Hepatocyte (in vitro differentiated cells): ENCODE data around the gene HLA-DQB1. TPM values are rescaled to one million over a fixed set of nuclear protein-coding genes. Genes with fewer than 3 reads are reported as not detected.
"Not testable (repeated sequence)": the region's sequence is repeated elsewhere in the genome, so short reads cannot be mapped to it uniquely, and the experiment has no call there.

Experiments
- DNase-seq: peaks from one replicate; pipeline ENCODE4 v3.0.0-alpha.2; 2016; ENCODE audit warnings: low spot score
- H2AFZ ChIP-seq: fragments of 200-600 bp; sonication (generic); 2 replicates; pipeline ENCODE4 v1.6.0; 2016; ENCODE audit warnings: antibody characterized with exemption, mild to moderate bottlenecking
- H3K27ac ChIP-seq: fragments of 200-600 bp; sonication (generic); 2 replicates; pipeline ENCODE4 v1.5.1; 2016; ENCODE audit warnings: mild to moderate bottlenecking
- H3K27me3 ChIP-seq: fragments of 200-600 bp; sonication (generic); 2 replicates; pipeline ENCODE4 v1.6.1; 2016
- H3K36me3 ChIP-seq: fragments of 200-600 bp; sonication (generic); replicated peaks from 2 replicates; pipeline ENCODE4 v1.5.1; 2016; ENCODE audit warnings: low read depth; ENCODE audit not compliant: insufficient read depth
- H3K4me1 ChIP-seq: fragments of 200-600 bp; sonication (generic); 2 replicates; pipeline ENCODE4 v1.5.1; 2016; ENCODE audit warnings: mild to moderate bottlenecking, moderate library complexity; ENCODE audit not compliant: insufficient read depth
- H3K4me2 ChIP-seq: fragments of 200-600 bp; sonication (generic); 2 replicates; pipeline ENCODE4 v1.6.0; 2016
- H3K4me3 ChIP-seq: fragments of 200-600 bp; sonication (generic); 2 replicates; pipeline ENCODE4 v1.5.1; 2016; ENCODE audit warnings: mild to moderate bottlenecking
- H3K79me2 ChIP-seq: fragments of 200-600 bp; sonication (generic); 2 replicates; pipeline ENCODE4 v1.6.0; 2017; ENCODE audit warnings: mild to moderate bottlenecking
- H3K9me2 ChIP-seq: fragments of 200-600 bp; sonication (generic); replicated peaks from 2 replicates; pipeline ENCODE4 v1.6.0; 2017; ENCODE audit warnings: mild to moderate bottlenecking; ENCODE audit not compliant: insufficient read depth
- H3K9me3 ChIP-seq: fragments of 200-600 bp; sonication (generic); 2 replicates; pipeline ENCODE4 v1.5.1; 2016; ENCODE audit warnings: low read depth, mild to moderate bottlenecking
- H4K20me1 ChIP-seq: fragments of 200-600 bp; sonication (generic); 2 replicates; pipeline ENCODE4 v1.6.0; 2016; ENCODE audit warnings: mild to moderate bottlenecking; ENCODE audit not compliant: insufficient read depth, poor library complexity, severe bottlenecking
- EZH2 ChIP-seq: fragments of 200-600 bp; sonication (generic); IDR thresholded peaks from 2 replicates; pipeline ENCODE4 v1.6.1; 2016; ENCODE audit warnings: antibody characterized with exemption, mild to moderate bottlenecking, borderline replicate concordance
- EZH2phosphoT487 ChIP-seq: fragments of 200-600 bp; sonication (generic); IDR thresholded peaks from one replicate; pipeline ENCODE4 v1.6.1; 2018; ENCODE audit warnings: antibody characterized with exemption, mild to moderate bottlenecking, low read depth, moderate library complexity; ENCODE audit not compliant: unreplicated experiment, severe bottlenecking
- WGBS: methylation state at CpG from one replicate; pipeline ENCODE4 v1.1.6; 2016; ENCODE audit warnings: low lambda C conversion rate; ENCODE audit errors: missing lambda C conversion rate; 5-methylcytosine and 5-hydroxymethylcytosine counted together
- polyA plus RNA-seq: library from polyadenylated mRNA; unstranded; fragments of >200 nt; fragmentation: Nextera tagmentation; extraction: Ambion mirVana; gene quantifications from 2 replicates; pipeline ENCODE4 v1.2.1, GENCODE V29; 2016
- total RNA-seq: library from RNA; depleted of rRNA; stranded (reverse); fragments of >200 nt; gene quantifications from 2 replicates; pipeline ENCODE4 v1.2.3, GENCODE V29; 2014
- TF ChIP-seq, protein P1 (sequence below): fragments of 200-600 bp; sonication (generic); IDR thresholded peaks from 2 replicates; pipeline ENCODE4 v1.5.1; 2016; ENCODE audit warnings: antibody characterized with exemption, mild to moderate bottlenecking; ENCODE audit not compliant: poor library complexity

Gene HLA-DQB1
- total and polyA plus RNA-seq, 2 experiments from 2014 or later, result 12.0 to 15.2 TPM

DNA sequence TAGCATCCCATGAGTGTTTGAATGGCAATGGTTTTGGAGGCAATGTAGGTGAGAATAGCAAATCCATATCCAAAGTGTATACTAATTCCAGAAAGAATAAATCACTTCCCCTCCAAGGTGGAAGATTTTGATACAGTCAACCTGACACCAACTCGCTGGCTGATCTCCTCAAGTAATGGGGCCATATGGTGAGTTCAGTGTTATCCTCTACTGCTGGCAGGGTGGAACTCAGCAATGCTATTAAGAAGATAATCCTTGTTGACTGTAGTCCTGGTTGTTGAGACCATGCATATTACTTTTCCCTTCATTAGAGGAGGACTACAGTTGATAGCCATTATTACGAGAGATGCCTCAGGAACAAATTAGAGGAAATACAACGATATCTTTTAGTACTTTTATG lies 17.8 kb upstream of the HLA-DQB1 start:
- Histone ChIP-seq H3K9me3 (no peaks in the 10 kb centered on the region), H3K4me3 (no peak overlapping the region), H4K20me1 (no peaks in the 10 kb centered on the region), H3K9me2 (no peaks in the 10 kb centered on the region), H3K27me3 (no peaks in the 10 kb centered on the region), H3K36me3 (no peaks in the 10 kb centered on the region), H2AFZ (no peak overlapping the region), H3K4me2 (no peak overlapping the region), H3K27ac (no peak overlapping the region), H3K4me1 (no peaks in the 10 kb centered on the region), H3K79me2 (no peaks in the 10 kb centered on the region)
- 65% methylated on average over 3 of the region's 3 CpGs for WGBS
- no peak for TF ChIP-seq EZH2
- TF ChIP-seq, protein P1, sequence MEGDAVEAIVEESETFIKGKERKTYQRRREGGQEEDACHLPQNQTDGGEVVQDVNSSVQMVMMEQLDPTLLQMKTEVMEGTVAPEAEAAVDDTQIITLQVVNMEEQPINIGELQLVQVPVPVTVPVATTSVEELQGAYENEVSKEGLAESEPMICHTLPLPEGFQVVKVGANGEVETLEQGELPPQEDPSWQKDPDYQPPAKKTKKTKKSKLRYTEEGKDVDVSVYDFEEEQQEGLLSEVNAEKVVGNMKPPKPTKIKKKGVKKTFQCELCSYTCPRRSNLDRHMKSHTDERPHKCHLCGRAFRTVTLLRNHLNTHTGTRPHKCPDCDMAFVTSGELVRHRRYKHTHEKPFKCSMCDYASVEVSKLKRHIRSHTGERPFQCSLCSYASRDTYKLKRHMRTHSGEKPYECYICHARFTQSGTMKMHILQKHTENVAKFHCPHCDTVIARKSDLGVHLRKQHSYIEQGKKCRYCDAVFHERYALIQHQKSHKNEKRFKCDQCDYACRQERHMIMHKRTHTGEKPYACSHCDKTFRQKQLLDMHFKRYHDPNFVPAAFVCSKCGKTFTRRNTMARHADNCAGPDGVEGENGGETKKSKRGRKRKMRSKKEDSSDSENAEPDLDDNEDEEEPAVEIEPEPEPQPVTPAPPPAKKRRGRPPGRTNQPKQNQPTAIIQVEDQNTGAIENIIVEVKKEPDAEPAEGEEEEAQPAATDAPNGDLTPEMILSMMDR, result no peak
- no peak for TF ChIP-seq EZH2phosphoT487
- no peak for DNase-seq

DNA sequence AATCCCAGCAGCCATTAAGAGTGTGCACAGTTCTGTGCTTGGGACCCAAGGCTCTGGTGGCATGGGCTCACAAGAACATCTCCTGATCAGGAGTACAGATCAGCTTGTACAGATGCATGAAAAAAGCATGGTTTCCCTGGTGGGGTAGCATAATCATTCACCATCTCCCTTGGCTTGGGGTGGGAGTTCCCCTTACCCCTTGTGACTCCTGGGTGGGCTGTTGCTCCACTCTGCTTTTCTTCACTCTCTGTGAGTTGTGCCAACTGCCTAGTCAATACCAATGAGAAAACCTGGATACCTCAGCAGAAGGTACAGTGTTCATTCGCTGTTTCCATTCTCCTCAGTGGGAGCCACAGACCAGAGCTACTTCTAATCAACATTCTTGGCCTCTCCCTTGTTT lies 13.6 kb upstream of the HLA-DQB1 start:
- H3K4me3 ChIP-seq, result no peak overlapping the region
- no peaks in the 10 kb centered on the region for H3K36me3 ChIP-seq
- no peak overlapping the region for H3K4me2 ChIP-seq
- H3K4me1 ChIP-seq, result no peaks in the 10 kb centered on the region
- TF ChIP-seq, protein P1, result no peak
- H3K9me2 ChIP-seq, result no peaks in the 10 kb centered on the region
- H2AFZ ChIP-seq, result no peak overlapping the region
- no peaks in the 10 kb centered on the region for H3K79me2 ChIP-seq
- H3K9me3 ChIP-seq, result no peaks in the 10 kb centered on the region
- WGBS, result 41% methylated on average over 1 of the region's 1 CpG
- DNase-seq, result no peak
- H3K27me3 ChIP-seq, result no peaks in the 10 kb centered on the region
- H4K20me1 ChIP-seq, result no peaks in the 10 kb centered on the region
- H3K27ac ChIP-seq, result no peak overlapping the region

DNA sequence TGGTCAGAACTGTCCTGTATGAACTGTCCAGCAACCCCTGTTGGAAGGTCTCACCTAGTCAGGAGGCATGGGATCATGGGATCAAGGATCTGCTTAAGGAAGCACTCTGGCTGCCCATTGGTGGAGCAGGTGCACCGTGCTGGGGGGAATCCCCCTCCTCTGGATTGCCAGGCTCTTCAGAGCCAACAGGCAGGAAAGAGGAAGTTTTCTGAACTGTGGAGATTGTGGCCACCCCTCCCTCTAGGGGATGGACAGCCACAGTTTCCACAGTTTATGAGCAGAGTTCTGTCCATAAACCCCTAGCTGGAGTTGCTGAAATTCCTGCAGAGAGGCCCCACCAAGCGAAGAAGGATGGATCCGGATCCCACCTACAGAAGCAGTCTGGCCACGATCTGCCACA lies 13.0 kb upstream of the HLA-DQB1 start:
- WGBS, result 89% methylated on average over 4 of the region's 4 CpGs
- Histone ChIP-seq H4K20me1 (no peaks in the 10 kb centered on the region), H3K27me3 (no peaks in the 10 kb centered on the region)

DNA sequence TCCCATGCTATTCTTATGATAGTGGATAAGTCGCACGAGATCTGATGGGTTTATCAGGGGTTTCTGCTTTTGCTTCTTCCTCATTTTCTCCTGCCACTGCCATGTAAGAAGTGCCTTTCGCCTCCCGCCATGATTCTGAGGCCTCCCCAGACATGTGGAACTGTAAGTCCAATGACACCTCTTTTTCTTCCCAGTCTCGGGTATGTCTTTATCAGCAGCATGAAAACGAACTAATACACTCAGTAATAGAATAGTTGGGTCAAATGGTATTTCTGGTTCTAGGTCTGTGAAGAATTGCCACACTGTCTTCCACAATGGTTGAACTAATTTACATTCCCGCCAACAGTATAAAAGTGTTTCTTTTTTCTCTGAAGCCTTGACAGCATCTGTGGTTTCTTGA lies 7.7 kb upstream of the HLA-DQB1 start:
- 79% methylated on average over 7 of the region's 7 CpGs for WGBS
- not testable (repeated sequence) for H2AFZ ChIP-seq, H4K20me1 ChIP-seq, H3K4me1 ChIP-seq, H3K4me3 ChIP-seq, H3K9me2 ChIP-seq, H3K4me2 ChIP-seq, H3K9me3 ChIP-seq, H3K27me3 ChIP-seq, H3K27ac ChIP-seq, DNase-seq, H3K79me2 ChIP-seq, H3K36me3 ChIP-seq

More for the DNA sequence above, 13.0 kb upstream of the HLA-DQB1 start:
- Histone ChIP-seq H3K4me1 (no peaks in the 10 kb centered on the region), H3K9me3 (no peaks in the 10 kb centered on the region), H3K27ac (no peak overlapping the region), H3K79me2 (no peaks in the 10 kb centered on the region), H3K36me3 (no peaks in the 10 kb centered on the region), H3K9me2 (no peaks in the 10 kb centered on the region), H3K4me3 (no peak overlapping the region), H3K4me2 (no peak overlapping the region), H2AFZ (no peak overlapping the region)
- no peak for DNase-seq
- TF ChIP-seq EZH2phosphoT487 (no peak), EZH2 (no peak)
- TF ChIP-seq, protein P1, result no peak

DNA sequence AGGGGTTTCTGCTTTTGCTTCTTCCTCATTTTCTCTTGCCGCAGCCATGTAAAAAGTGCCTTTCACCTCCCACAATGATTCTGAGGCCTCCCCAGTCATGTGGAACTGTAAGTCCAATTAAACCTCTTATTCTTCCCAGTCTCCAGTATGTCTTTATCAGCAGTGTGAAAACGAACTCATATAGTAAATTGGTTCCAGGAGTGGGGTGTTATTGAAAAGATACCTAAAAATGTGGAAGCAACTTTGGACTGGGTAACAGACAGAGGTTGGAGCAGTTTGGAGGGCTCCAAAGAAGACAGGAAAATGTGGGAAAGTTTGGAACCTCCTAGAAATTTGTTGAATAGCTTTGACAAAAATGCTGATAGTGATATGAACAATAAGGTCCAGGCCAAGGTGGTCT lies 5.5 kb upstream of the HLA-DQB1 start:
- H4K20me1 ChIP-seq, H3K27me3 ChIP-seq, H2AFZ ChIP-seq, H3K27ac ChIP-seq, H3K79me2 ChIP-seq, H3K4me1 ChIP-seq, H3K36me3 ChIP-seq, H3K9me3 ChIP-seq, H3K9me2 ChIP-seq, DNase-seq, H3K4me2 ChIP-seq, H3K4me3 ChIP-seq: not testable (repeated sequence)
- WGBS, result 50% methylated on average over 2 of the region's 2 CpGs
